Fibroblast of skin of right biceps (primary cell): ENCODE measurements around the gene MED9.
A peak's percentile ranks its signal among the peaks of the same experiment; 100 is the strongest.
"Not testable (repeated sequence)": the region's sequence is repeated elsewhere in the genome, so short reads cannot be mapped to it uniquely, and the experiment has no call there.

Experiments
- DNase-seq: peaks from one replicate; pipeline ENCODE4 v3.0.0-alpha.2; 2013

Gene MED9, protein sequence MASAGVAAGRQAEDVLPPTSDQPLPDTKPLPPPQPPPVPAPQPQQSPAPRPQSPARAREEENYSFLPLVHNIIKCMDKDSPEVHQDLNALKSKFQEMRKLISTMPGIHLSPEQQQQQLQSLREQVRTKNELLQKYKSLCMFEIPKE

DNA sequence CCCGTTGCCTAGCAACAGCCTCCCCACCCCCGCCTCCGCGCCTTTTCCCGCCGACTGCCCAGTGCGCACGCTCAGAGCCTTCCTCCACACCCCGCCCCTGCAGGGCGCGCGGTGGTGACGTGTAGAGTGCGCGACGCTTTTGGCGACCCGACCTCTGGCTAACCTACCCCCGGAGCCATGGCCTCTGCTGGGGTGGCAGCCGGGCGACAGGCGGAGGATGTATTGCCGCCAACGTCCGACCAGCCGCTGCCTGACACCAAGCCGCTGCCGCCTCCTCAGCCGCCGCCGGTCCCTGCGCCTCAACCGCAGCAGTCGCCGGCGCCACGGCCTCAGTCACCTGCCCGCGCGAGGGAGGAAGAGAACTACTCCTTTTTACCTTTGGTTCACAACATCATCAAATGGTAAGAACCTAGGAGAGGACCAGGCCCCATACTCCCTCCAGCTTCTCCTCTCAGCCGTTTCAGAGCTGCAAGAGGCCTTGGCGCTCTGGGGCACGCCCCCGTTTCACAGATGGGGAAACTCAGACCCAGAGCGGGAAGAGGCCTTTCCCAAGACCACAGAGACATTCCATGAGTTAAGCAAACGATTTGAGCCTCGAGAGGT lies at the start of gene MED9:
TSS of gene MED9 (plus strand) at position 136 of the 603 bp plus-strand sequence. CDS start at position 178, 42 bp downstream.
- DNase-seq = peak; percentile 91

DNA sequence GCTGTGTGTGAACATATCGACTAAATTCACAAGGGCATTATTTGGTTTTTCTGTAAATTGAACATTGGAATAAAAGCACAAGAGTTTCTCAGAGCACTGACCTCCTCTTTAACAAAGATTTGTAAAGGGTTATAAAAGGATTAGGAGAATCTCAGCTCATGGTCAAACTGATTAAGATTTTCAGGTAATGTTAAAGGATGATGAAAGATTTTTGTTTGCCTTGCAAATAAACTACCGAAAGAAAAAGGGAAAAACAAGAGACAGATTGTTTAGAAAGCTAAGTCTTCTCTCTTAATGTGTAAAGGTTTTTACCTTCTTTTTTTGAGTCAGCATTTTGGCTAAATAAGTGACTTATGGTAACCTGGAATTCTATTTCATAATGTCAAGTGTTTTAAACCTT lies 47.6 kb upstream of the MED9 start:
- DNase-seq = no peak

DNA sequence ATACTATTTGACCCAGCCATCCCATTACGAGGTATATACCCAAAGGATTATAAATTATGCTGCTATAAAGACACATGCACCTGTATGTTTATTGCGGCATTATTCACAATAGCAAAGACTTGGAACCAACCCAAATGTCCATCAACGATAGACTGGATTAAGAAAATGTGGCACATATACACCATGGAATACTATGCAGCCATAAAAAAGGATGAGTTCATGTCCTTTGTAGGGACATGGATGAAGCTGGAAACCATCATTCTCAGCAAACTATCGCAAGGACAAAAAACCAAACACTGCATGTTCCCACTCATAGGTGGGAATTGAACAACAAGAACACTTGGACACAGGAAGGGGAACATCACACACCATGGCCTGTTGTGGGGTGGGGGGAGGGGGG lies 45.9 kb upstream of the MED9 start:
- not testable (repeated sequence) for DNase-seq

DNA sequence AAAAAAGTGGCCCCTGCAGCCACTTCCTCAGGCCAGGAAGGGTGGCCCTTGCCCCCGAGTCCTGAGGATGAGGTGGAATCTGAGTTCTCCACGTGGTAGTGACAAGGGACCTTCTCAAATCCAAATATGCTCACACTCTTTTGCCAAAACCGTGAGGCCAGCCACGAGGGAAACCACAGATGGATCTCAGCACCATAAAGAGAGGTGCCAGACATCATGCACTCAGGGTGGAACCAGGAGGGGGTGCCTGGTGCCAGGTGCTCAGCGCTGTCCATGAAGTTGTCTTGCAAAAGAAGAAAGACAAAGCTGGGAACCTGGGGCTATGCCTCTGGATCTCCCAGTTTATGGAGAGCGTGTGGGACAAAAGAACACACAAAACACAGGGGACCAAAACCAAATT lies 45.2 kb upstream of the MED9 start:
- no peak for DNase-seq

DNA sequence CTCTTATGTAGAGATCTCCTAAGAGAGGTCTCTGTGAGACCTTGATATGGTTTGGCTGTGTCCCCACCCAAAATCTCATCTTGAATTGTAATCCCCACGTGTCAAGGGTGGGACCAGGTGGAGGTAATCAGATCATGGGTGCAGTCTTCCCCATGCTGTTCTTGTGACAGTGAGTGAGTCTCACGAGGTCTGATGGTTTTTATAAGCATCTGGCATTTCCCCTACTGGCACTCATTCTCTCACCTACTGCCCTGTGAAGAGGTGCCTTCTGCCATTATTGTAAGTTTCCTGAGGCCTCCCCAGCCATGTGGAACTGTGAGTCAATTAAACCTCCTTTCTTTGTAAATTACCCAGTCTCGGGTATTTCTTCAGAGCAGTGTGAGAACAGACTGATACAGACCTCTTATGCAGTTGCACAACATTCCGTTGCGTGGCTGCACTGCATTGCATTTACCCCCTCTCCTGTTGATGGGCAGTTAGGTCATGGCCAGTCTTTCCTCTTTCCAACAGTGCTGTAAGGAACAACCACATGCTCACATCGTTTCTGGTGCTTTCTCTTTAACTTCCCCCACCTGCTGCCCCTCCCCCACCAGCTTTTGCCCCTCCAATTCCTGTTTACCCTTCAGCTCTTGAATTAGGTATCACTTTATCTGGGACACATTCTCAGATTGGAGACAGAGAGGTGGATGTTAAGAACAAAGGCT lies 43.6 kb upstream of the MED9 start:
- DNase-seq = no peak

DNA sequence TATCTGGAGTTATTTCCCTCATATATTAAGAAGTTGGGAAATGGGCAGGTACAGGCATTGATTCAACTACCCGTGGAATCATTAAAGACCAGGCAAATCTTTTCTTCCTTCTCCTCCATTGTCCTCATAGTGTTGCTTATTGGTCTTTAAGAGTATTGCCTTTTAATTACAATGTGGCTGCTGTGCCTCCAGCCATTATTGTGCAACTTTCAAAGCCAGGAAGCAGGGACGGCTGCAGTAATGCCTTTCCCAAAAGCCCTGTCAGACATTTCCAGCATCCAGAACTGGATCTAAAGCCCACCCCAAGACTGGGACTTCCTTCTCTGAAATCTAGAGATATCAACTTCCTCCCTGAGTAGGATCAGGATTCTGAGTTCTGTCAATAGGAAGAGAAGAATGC lies 42.3 kb upstream of the MED9 start:
- DNase-seq = no peak

DNA sequence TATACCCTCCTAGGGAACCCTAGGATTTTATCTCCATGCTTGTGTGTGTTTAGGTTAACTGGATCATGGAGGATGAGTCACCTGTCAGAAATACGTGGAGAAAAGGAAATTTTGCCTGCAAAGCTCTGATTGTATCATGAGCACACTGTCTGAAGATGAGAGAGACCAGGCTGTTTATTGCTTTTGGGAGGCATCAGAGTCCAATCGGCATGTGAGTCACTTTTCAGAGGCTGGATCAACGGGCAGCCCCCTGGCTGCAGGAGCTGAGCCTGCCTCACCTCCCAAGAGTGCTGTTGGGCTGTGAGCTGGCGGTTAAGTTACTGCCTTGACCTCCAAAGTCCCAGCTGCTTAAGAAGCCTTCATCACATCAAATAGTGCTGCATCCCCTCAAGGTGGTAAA lies 41.5 kb upstream of the MED9 start:
- peak; percentile 93 for DNase-seq

DNA sequence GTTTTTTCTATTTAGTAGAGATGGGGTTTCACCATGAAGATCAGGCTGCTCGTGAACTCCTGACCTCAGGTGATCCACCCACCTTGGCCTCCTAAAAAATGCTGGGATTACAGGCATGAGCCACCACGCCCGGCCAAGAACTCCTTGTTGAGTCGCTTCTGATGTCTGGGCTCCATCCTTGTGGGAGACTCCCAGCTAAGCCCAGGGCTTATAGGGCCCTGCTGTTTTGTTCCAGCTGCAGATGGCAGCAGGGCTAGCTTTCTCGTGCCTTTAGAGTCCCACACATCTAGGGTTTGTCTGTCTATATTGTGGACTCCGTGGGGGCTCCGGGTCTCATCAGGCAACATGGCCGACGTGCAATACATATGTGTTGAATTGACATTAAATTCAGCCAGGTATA lies 39.3 kb upstream of the MED9 start:
- DNase-seq = no peak

DNA sequence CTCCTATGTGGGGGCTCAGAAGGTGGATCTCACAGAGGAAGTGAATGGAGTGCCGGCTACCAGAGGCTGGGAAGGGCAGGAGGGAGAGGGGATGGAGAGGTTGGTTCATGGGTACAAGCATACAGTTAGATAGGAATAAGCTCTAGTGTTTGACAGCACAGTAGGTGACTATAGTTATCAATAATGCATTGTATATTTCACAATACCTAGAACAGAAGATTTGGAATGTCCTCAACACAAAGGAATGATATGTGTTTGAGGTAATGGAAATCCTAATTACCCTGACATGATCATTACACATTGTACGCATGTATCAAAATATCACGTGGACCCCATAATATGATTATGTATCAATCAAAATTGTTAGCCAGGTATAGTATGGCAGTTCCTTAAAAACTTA lies 38.9 kb upstream of the MED9 start:
- DNase-seq = no peak

DNA sequence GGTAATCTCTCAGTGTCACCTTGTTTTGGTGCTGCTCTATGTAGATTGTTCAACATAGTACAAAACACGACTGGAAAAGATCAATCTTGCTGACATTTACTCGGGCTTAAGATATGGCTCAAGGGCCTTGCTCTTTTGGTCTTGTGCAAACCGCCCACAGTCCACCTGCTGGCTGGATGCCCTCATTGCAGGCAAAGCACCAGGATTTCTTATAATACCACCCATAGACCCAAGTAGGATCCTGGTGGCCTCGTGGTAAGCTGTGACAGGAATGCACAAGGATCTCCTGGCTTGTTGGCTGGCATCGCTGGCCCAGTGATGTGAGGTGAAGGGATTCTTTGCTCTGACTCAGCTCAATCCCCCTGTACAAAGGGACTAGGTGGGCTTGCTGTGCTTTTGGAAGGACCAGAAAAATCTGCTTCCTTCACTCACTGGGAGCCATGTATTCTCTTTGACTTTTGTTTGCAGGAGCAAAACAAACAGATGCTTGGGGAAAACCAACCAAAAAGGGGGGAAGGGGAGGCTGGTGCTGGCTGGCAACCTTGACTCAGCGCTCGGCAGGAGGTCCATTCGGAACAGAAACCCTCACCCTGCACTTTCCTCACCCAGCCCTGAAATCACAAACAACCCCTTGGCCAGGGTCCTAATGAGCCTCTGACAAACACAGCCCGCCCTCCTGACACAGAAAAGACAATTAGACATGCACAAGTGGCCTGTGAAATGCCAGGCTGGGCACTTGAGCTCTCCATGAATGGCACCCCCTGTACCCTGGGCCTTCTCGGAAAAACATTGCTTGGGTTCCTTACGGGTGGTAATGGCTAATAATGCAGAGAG lies 36.6 kb upstream of the MED9 start:
- peak; percentile 34 for DNase-seq

DNA sequence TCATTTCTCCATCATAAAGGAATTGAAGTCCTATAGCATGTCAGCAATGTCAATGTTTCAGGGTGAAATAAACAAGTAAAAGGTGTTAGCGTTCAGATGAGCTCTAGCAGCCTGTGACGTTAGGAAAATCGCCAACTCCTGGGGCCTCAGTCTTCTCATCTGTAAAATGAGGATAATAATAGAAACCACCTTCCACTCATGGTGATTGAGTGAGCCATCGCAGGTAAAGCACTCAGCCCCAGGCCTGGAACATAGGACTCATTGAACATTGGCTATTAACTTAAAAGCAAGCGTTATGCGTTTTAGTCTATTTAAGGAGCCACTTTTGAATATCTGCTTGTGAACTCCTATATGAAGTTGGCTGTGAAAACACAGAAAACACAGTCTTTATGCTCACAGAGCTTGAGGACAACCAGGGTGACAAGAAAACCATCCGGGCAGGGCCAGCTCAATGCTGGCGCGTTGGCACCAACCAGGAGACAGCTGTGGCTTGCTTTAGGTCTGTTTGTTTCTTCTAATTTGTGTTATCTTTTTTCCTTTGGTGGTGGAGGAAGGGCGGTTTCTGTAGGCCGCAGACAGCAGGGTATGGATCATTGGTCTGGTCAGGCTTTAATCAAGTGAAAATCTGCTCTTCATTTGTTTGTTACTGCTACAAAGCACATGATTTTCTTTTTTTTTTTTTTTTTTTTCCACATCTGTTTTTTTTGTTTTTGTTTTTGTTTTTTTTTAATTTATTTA lies 35.7 kb upstream of the MED9 start:
- no peak for DNase-seq

DNA sequence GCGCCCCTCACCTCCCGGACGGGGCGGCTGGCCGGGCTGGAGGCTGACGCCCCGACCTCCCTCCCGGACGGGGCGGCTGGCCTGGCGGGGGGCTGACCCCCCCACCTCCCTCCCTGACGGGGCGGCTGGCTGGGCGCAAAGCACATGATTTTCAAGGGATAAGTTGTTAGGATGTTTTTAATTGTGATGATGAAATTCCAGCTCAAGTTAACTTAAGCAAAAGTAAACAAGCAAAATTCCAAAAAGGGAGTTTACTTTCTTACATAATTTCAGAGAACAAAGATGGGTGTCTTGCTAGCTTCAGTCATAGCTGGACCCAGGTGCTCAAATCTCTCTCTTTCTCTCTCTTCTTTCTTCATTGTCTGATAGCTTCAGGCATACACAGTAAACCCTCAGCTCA lies 33.6 kb upstream of the MED9 start:
- no peak for DNase-seq

DNA sequence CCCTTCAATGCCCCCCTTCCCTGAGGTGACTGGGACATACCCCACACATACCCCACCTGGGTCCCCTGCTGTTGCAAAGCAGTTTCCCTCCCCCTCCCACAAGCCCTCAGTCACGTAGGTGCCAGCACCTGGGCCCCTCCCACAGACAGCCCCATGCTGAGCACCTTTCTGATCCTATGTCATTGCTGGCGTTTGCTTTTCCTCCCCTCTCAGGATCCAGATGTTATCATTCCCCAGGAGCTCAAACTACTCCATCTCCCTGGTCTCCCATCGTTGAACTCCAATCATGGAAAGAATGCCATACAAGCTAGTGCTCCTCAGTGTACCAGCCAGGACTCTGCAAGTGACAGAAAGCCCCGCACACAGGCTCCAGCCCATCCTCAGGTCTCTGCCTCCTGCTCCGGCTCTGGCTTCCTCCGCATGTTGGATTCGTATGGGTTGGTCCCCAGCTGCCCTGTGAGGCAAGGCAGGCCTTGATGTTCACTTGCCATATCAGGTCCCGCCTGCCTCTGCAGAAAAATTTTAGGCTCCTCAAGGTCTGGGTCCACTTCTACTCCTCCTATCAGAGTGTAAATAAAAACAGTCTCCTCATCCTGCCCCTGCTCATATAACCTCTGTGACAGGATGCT lies 31.4 kb upstream of the MED9 start:
- DNase-seq = no peak

DNA sequence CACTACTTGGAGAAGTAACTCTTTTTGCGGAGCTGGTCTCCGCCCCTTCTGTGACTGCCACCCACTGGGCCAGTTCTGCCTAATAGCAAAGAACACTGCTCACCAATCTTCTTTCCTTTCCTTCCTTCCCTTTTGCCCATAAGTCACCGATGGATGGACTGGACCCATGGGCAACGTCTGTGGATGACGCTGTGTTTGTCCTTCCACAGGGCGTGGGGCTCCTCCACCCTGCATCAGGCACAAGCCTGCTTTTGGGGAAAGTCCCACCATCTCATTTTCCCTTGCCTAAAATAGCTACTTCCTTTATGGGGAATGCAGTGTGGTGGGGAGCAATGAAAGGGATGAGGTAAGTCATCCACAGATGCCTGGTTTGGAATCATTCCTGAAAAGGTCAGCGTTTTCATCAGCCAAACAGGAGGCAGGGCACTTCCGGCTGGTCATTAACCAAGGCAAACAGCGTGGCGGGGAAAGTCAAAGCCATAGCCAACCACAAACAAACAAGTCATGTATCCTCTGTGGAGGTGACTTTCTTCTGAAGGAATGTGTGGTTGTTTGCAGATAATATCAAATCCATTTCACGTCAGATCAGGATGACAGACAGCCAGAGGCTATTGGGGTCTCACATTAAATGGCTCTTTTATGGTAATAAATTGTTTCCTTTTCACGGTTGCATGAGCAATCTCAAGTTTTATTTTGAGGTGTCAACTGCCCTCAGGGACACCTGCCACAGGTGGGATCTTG lies 30.7 kb upstream of the MED9 start:
- peak; percentile 90 for DNase-seq

DNA sequence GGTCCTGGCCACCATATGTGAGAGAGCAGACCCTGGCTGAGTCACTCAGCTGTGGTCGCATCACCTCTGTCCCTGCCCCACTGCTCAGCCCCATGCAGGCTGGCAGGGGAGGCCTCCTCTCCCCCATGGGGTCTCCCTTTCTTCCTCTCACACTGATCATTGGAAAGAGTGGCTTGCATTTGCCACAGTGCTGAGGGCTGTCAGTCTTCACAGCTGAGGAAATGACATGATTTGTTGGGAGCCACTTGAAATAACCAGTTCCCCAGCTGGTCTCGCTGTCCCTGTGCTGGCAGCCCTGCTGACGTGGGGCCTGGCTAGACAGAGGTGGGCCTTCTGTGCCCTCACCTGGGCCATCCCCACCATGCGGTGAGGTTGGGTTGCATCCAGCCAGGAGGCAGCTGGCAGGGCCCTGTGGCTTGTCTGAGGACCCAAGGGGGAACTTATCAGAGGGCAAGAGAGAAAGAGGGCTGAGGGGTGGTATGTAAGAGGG lies 30.1 kb upstream of the MED9 start:
- DNase-seq = no peak

DNA sequence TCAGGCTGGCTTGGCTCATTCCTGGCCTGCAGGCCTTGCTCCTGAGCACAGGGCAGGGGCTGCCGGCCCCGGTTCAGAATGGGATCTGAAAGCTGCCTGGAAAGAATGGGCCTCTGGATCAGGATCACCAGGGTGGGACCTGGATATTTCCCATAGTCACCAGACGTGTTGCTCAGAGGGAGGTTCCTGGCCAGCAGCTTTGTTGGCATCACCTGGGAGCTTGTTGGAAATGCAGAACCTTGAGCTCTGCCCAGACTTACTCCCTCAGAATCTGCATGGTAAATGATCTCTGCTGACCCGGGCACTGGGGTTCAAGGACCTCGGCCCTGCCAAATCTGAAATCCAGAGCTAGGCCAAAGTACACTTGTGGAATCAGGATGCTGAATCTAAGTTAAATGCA lies 29.5 kb upstream of the MED9 start:
- DNase-seq = no peak

DNA sequence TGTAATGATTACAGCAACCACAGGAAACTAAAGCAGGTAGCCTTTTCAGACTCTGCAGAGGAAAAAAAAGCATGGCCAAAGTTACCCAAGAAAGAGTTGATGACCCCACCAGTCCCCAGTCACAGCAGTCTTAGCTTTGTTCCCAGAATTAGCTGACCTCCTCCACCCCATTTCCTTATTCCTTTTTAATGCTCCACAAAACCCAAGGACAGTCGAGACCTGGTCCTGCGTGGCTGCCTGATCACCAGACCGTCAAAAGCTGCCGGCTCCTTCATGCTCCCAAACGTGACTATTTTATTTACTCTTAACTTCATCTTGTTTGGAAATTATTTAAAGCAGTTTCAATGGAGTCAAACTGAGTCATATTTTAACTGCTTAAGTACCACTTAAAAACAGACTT lies 28.7 kb upstream of the MED9 start:
- no peak for DNase-seq

DNA sequence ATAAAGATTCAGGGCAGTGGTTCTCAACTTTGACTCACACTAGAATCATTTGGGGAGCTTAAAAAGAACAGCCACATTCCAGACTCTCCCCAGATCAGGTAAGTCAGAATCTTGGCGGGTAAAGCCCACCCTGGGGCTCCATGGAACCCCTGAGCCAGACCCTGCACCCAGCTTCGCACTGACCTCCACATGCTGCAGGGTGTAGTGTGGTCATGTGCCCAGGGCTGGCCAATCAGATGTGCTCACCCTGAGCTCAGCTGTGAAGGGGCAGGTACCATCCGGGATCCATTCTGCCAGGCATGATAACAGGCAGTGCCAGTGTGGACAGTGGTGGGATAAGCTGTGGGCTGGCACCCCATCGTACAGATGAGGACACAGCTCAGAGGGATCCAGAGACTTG lies 28.1 kb upstream of the MED9 start:
- no peak for DNase-seq

DNA sequence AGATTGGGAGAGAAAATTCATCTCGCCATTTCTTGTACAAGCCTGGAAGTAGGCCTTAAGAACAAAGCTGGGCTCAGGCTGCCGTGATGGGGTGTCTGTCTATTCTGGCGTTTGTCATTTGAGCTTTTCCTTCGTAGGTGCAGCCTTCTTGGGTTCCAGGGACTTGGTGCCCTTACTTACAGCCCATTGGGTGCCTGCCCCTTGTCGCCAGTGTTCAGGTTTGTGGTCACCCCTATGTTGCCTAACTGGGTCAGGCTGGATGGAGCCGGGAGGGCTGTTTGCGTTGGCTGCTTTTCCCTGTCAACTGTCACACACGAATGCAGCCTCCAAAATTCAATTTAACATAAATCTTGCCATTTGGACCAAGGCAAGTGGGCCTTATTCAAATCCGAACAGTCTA lies 23.7 kb upstream of the MED9 start:
- DNase-seq = no peak

DNA sequence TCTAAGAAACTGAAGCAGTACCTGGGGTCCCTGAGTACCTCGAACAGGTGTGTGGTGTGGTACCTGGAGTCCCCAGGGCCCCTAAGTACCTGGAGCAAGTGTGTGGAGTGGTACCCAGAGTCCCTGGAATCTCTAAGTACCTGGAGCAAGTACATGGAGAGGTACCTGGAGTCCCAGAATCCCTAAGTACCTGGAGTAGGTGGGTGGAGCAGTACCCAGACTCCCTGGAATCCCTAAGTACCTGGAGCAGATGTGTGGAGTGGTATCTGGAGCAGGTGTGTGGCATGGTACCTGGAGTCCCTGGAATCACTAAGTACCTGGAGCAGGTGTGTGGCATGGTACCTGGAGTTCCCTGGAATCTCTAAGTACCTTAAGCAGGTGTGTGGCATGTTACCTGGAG lies 22.5 kb upstream of the MED9 start:
- no peak for DNase-seq

DNA sequence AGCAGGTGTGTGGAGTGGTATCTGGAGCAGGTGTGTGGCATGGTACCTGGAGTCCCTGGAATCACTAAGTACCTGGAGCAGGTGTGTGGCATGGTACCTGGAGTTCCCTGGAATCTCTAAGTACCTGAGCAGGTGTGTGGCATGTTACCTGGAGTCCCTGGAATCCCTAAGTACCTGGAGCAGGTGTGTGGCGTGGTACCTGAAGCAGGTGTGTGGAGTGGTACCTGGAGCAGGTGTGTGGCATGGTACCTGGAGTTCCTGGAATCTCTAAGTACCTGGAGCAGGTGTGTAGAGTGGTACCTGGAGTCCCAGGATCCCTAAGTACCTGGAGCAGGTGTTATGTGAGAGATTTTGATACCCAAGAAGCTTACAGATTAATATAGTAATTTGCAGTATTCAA lies 22.1 kb upstream of the MED9 start:
- DNase-seq = not testable (repeated sequence)

DNA sequence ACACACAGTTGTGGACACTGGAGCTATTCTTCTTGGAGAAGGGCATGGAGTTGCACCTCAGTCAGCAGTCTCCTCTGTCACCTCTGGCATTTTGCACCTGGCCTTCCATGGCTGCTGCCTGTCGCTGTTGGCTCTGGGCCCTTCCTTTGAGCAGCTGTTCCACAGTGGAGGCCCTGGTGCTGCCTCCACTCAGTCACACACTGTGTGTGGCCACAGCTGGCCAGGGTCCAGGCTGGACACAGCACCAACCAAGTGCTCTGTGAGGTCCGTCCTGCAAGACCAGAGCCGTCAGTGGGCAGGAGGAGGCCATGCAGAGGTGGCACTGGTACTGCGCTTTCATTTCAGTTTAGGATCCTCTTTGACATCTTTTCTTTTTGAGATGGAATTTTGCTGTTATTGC lies 21.6 kb upstream of the MED9 start:
- no peak for DNase-seq
